Vagina (tissue), 2 donors: Measurements from ENCODE around the gene FLYWCH2. TPM values are rescaled to one million over a fixed set of nuclear protein-coding genes. Genes with fewer than 3 reads are reported as not detected.
A peak's percentile ranks its signal among the peaks of the same experiment; 100 is the strongest.

Experiments
- DNase-seq, 2 donors: peaks; one replicate each; pipeline ENCODE4 v3.0.0-alpha.2; 2017; ENCODE audit errors: extremely low spot score in 2 of 2
- H3K27ac ChIP-seq: fragments of 200-600 bp; sonication (generic); one replicate; pipeline ENCODE4 v1.5.1; 2019
- H3K27me3 ChIP-seq: fragments of 200-600 bp; sonication (generic); one replicate; pipeline ENCODE4 v1.5.1; 2019
- H3K36me3 ChIP-seq, 2 donors: fragments of 200-600 bp; sonication (generic); one replicate each; pipeline ENCODE4 v1.5.1; 2017 to 2019
- H3K4me1 ChIP-seq: fragments of 200-600 bp; sonication (generic); one replicate; pipeline ENCODE4 v1.5.1; 2019
- H3K4me3 ChIP-seq, 2 donors: fragments of 200-600 bp; sonication (generic); 1 replicate in 1 of 2; 2 replicates in 1 of 2; pipeline ENCODE4 v1.5.1; 2016 to 2019
- H3K9me3 ChIP-seq: fragments of 200-600 bp; sonication (generic); one replicate; pipeline ENCODE4 v1.5.1; 2019
- POLR2A ChIP-seq, 2 donors: fragments of 450-650 bp; IDR thresholded peaks; one replicate each; pipeline ENCODE4 v1.6.1; 2017; ENCODE audit warnings: antibody characterized with exemption in 2 of 2, mild to moderate bottlenecking in 2 of 2, moderate library complexity in 2 of 2
- POLR2AphosphoS5 ChIP-seq, 2 donors: sonication (generic); formaldehyde crosslinking; IDR thresholded peaks; one replicate each; pipeline ENCODE4 v1.9.0; 2017; ENCODE audit warnings: antibody characterized with exemption in 2 of 2, mild to moderate bottlenecking in 2 of 2, low read depth in 1 of 2; ENCODE audit not compliant: insufficient read depth in 1 of 2
- intact Hi-C: fragments of 100-400 bp; cut with DNase I; formaldehyde crosslinking; loops from one replicate; pipeline ENCODE4 v1.15.1; 2023
- total RNA-seq: library from RNA; depleted of rRNA; stranded (reverse); fragments of >200 nt; gene quantifications from one replicate; pipeline ENCODE4 v1.2.3, GENCODE V29; 2016
- TF ChIP-seq, protein P1 (sequence below), 3 experiments: fragments of 450-650 bp in 2 of 3; fragments of 200-600 bp in 1 of 3; sonication (generic) in 1 of 3; IDR thresholded peaks; one replicate each; pipeline ENCODE4 v1.5.1; 2017 to 2019; ENCODE audit warnings: antibody characterized with exemption in 3 of 3, mild to moderate bottlenecking in 2 of 3, moderate library complexity in 2 of 3

FLYWCH2 gene
- total RNA-seq, 1 donor from 2014 or later: 65.1 TPM

DNA sequence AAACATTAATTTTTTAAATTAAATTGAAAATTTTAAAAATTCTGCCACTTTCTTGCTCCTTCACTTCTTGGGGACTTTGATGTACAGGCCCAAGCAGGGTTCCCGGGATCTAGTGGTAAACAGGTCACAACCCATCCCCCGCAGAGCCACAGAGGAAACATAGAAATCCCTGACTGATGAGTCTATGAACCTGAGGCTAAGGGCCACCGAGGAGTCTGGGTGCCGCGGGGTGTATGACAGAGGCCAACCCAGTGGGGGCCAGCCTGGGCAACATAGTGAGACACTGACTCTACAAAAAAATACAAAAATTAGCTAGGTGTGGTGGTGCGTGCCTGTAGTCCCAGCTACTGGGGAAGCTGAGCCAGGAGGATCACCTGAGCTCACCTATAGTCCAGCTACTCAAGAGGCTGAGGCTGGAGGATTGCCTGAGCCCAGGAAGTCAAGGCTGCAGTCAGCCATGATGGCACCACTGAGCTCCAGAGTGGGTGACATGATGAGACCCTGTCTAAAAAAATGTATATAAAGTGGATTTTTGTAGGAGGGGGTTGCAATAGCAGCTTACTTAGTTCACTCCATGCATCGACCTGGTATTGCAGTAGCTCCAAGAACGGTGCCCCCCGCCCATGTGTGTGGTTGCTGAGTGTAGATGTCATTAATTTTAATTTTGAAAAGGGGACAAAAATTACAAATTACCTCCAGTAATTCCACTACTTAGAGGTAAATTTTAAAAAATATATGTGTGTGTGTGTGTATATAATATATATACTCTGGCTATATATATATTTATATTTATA is 19.5 kb downstream of the FLYWCH2 start:
- H3K36me3 ChIP-seq: no peaks in the 10 kb centered on the region
- intact Hi-C loops: no loop called here
- no peak overlapping the region for H3K4me3 ChIP-seq
- H3K27me3 ChIP-seq: no peaks in the 10 kb centered on the region
- TF ChIP-seq, protein P1, sequence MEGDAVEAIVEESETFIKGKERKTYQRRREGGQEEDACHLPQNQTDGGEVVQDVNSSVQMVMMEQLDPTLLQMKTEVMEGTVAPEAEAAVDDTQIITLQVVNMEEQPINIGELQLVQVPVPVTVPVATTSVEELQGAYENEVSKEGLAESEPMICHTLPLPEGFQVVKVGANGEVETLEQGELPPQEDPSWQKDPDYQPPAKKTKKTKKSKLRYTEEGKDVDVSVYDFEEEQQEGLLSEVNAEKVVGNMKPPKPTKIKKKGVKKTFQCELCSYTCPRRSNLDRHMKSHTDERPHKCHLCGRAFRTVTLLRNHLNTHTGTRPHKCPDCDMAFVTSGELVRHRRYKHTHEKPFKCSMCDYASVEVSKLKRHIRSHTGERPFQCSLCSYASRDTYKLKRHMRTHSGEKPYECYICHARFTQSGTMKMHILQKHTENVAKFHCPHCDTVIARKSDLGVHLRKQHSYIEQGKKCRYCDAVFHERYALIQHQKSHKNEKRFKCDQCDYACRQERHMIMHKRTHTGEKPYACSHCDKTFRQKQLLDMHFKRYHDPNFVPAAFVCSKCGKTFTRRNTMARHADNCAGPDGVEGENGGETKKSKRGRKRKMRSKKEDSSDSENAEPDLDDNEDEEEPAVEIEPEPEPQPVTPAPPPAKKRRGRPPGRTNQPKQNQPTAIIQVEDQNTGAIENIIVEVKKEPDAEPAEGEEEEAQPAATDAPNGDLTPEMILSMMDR (IDR thresholded peaks at IDR 0.05): no peak
- TF ChIP-seq POLR2A (IDR thresholded peaks at IDR 0.05) (no peak), POLR2AphosphoS5 (IDR thresholded peaks at IDR 0.05; ENCODE audit: insufficient read depth in 1 of 2, low read depth in 1 of 2) (no peak)
- peaks cover 17% of the 10 kb centered on the region for H3K4me1 ChIP-seq
- H3K27ac ChIP-seq: no peak overlapping the region
- no peaks in the 10 kb centered on the region for H3K9me3 ChIP-seq
- no peak for DNase-seq

DNA sequence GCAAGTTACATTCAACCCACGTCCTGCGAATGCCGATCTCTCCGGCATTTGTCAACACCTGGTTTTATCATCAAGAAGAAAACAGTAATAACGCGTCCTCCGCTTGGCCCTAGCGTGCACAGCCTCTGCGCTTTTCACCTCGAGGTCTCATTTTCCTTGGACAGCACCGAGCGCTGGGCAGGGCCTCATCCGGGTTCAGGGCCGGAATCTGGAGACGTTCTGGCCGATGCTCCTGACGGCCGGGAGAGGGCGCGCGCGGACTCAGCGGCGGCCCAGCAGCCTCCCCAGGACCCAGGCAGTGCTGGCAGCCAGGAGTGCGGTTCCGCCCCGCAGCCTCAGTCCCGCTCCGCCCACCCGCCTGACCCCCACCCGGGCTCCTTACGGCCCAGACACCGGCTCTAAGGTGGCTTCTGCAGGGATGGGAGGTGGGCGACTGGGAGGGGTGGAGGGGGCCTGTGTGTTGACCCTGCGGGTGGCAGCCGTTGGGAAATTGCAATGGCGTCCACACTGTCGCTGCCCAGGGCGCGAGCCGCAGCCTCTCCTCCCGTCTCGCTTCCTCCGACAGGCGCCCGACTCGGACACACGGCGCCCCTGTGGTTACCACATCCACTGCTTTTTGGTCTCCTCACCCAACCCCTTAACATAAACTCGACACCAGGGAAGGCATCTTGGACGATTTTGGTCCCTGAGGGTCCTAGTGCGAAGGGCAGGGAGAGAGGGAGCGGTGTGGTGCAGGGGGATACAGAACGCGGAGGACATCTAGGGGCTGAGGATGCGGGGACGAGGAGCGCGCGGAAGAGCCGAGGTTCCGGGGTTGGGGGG is 21.3 kb downstream of the FLYWCH2 start:
- Histone ChIP-seq H3K4me1 (peaks cover 17% of the 10 kb centered on the region), H3K9me3 (no peaks in the 10 kb centered on the region), H3K27ac (peak overlapping the region; percentile 92), H3K4me3 (peak overlapping the region; percentile 71 to 86), H3K36me3 (no peaks in the 10 kb centered on the region), H3K27me3 (no peaks in the 10 kb centered on the region)
- intact Hi-C loops: loop anchor here (2.0 kb wide), 1 partner anchor 22 kb away; the partner anchor contains the start of gene FLYWCH2
- TF ChIP-seq, protein P1 (IDR thresholded peaks at IDR 0.05): peak; percentile 70 to 95 (median 90)
- TF ChIP-seq POLR2A (IDR thresholded peaks at IDR 0.05) (no peak), POLR2AphosphoS5 (IDR thresholded peaks at IDR 0.05; ENCODE audit: insufficient read depth in 1 of 2, low read depth in 1 of 2) (peak; percentile 72 to 73)
- no peak for DNase-seq

DNA sequence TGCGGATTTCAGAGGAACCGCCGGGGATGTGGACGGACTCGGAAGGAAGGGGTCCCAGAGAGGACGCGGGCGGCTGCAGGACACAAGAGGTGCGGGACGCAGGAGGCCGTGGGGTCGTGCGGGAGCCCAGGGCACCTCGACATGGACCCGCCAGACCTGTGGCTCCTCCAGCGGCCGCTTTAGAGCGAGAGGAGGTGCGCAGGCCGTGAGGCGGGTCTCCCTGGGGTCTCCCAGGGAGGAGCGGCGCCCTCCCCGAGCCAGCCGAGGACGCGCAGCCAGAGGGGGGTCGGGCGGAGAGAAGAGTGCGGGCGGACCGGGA is 21.9 kb downstream of the FLYWCH2 start:
- no peaks in the 10 kb centered on the region for H3K36me3 ChIP-seq
- TF ChIP-seq POLR2A (IDR thresholded peaks at IDR 0.05) (no peak), POLR2AphosphoS5 (IDR thresholded peaks at IDR 0.05; ENCODE audit: insufficient read depth in 1 of 2, low read depth in 1 of 2) (no peak)
- TF ChIP-seq, protein P1 (IDR thresholded peaks at IDR 0.05): no peak
- intact Hi-C loops: loop anchor here (2.0 to 5.0 kb wide), 2 partner anchors 22 to 33 kb away; partner anchors contain the start of gene FLYWCH2
- peak overlapping the region; percentile 92 for H3K27ac ChIP-seq
- no peak for DNase-seq
- peak overlapping the region; percentile 71 to 86 for H3K4me3 ChIP-seq
- no peaks in the 10 kb centered on the region for H3K9me3 ChIP-seq
- peaks cover 17% of the 10 kb centered on the region for H3K4me1 ChIP-seq
- no peaks in the 10 kb centered on the region for H3K27me3 ChIP-seq

DNA sequence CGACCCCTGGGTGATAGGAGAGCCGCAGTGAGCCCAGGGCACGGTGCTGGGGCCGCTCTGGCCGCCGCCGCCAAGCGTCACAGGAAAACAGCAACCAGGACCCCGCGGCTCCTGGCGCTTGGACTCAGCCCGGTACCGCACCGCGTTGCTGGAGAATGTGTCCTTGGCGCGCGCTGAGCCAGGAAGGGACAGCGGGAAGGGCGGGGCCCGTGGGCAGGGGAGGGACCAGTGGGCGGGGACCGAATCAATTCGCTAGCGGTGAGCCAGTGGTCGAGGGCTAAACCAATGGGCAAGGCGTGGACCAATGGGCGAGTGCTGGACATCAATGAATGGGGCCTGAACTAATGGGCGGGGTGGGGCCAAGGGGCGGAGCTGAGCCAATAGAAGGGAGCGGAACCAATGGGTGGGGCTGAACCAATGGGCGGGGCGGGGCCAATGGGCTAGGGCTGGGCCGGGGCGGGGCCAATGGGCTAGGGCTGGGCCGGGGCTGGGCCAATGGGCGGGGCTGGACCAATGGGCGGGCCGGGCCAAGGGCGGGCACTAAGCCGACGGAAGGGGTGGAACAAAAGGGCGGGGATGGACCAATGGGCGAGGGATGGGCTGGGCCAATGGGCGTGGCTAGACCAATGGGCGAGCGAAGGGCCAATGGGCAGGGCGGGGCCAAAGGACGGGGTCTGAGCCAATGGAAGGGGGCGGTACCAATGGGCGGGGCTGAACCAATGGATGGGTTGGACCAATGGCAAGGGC is 22.4 kb downstream of the FLYWCH2 start:
- Histone ChIP-seq H3K27me3 (no peaks in the 10 kb centered on the region), H3K4me3 (peak overlapping the region; percentile 71 to 86), H3K4me1 (peaks cover 17% of the 10 kb centered on the region), H3K9me3 (no peaks in the 10 kb centered on the region), H3K36me3 (no peaks in the 10 kb centered on the region), H3K27ac (peak overlapping the region; percentile 92)
- peak in 1 of 2 donors; percentile 100 for DNase-seq
- intact Hi-C loops: loop anchor here (2.0 to 5.0 kb wide), 2 partner anchors 23 to 33 kb away; partner anchors contain the start of gene FLYWCH2
- TF ChIP-seq POLR2A (IDR thresholded peaks at IDR 0.05) (peak in 1 of 2 donors; percentile 91), POLR2AphosphoS5 (IDR thresholded peaks at IDR 0.05; ENCODE audit: insufficient read depth in 1 of 2, low read depth in 1 of 2) (peak; percentile 40 to 97)
- TF ChIP-seq, protein P1 (IDR thresholded peaks at IDR 0.05): no peak
